HepG2 (cell line): ENCODE results near the gene RAB23. TPM values are rescaled to one million over a fixed set of nuclear protein-coding genes. Genes with fewer than 3 reads are reported as not detected.
A peak's percentile ranks its signal among the peaks of the same experiment; 100 is the strongest.

Source experiments
- AKNA ChIP-seq: sonication (generic); formaldehyde crosslinking; IDR thresholded peaks from 2 replicates; pipeline ENCODE4 v1.4.0; 2020; ENCODE audit warnings: missing genetic modification reagents, borderline replicate concordance
- DPF2 ChIP-seq: sonication (generic); formaldehyde crosslinking; IDR thresholded peaks from 2 replicates; pipeline ENCODE4 v1.4.0; 2020; ENCODE audit warnings: mild to moderate bottlenecking, low read depth, missing genetic modification reagents, borderline replicate concordance
- ESRRA ChIP-seq: sonication (generic); formaldehyde crosslinking; IDR thresholded peaks from 2 replicates; pipeline ENCODE4 v1.5.1; 2020; ENCODE audit warnings: mild to moderate bottlenecking, low read depth, missing genetic modification reagents
- IKZF1 ChIP-seq: fragments of 450-650 bp; IDR thresholded peaks from 2 replicates; pipeline ENCODE4 v1.7.1; 2016
- NFRKB ChIP-seq: fragments of 450-650 bp; IDR thresholded peaks from 2 replicates; pipeline ENCODE4 v1.6.1; 2017
- NR2F2 ChIP-seq: IDR thresholded peaks from 2 replicates; pipeline ENCODE4 v1.6.1; 2012; ENCODE audit warnings: low read depth, inconsistent platforms, borderline replicate concordance
- PLSCR1 ChIP-seq: sonication (generic); formaldehyde crosslinking; IDR thresholded peaks from 2 replicates; pipeline ENCODE4 v1.5.0; 2020; ENCODE audit warnings: missing genetic modification reagents, mild to moderate bottlenecking, borderline replicate concordance
- SALL1 ChIP-seq: sonication (generic); formaldehyde crosslinking; IDR thresholded peaks from 2 replicates; pipeline ENCODE4 v1.8.0; 2022; ENCODE audit warnings: mild to moderate bottlenecking, missing genetic modification reagents
- SCMH1 ChIP-seq: sonication (generic); formaldehyde crosslinking; IDR thresholded peaks from 2 replicates; pipeline ENCODE4 v1.9.0; 2021; ENCODE audit warnings: missing genetic modification reagents, mild to moderate bottlenecking, borderline replicate concordance
- SOX5 ChIP-seq: IDR thresholded peaks from 2 replicates; pipeline ENCODE4 v1.6.1; 2016; ENCODE audit warnings: borderline replicate concordance
- THYN1 ChIP-seq: sonication (generic); formaldehyde crosslinking; IDR thresholded peaks from 2 replicates; pipeline ENCODE4 v1.8.1; 2023; ENCODE audit warnings: low read depth, mild to moderate bottlenecking, moderate library complexity, missing genetic modification reagents, borderline replicate concordance
- ZBTB1 ChIP-seq: sonication (generic); formaldehyde crosslinking; IDR thresholded peaks from 2 replicates; pipeline ENCODE4 v1.4.0; 2020; ENCODE audit warnings: missing genetic modification reagents, borderline replicate concordance
- ZBTB8A ChIP-seq: sonication (generic); formaldehyde crosslinking; IDR thresholded peaks from 2 replicates; pipeline ENCODE4 v1.4.0; 2020; ENCODE audit warnings: mild to moderate bottlenecking, low read depth, missing genetic modification reagents, borderline replicate concordance
- ZFP41 ChIP-seq: sonication (generic); formaldehyde crosslinking; IDR thresholded peaks from 2 replicates; pipeline ENCODE4 v1.4.0; 2020; ENCODE audit warnings: mild to moderate bottlenecking, missing genetic modification reagents, borderline replicate concordance
- ZNF121 ChIP-seq: sonication (generic); formaldehyde crosslinking; IDR thresholded peaks from 2 replicates; pipeline ENCODE4 v1.5.0; 2020; ENCODE audit warnings: mild to moderate bottlenecking, missing genetic modification reagents
- ZNF232 ChIP-seq: sonication (generic); formaldehyde crosslinking; IDR thresholded peaks from 2 replicates; pipeline ENCODE4 v1.4.0; 2020; ENCODE audit warnings: missing genetic modification reagents, borderline replicate concordance
- ZNF44 ChIP-seq: sonication (generic); formaldehyde crosslinking; IDR thresholded peaks from 2 replicates; pipeline ENCODE4 v1.5.1; 2020; ENCODE audit warnings: mild to moderate bottlenecking, missing genetic modification reagents
- ZNF556 ChIP-seq: sonication (generic); formaldehyde crosslinking; IDR thresholded peaks from 2 replicates; pipeline ENCODE4 v1.4.0; 2020; ENCODE audit warnings: mild to moderate bottlenecking, missing genetic modification reagents, borderline replicate concordance
- ZNF619 ChIP-seq: sonication (generic); formaldehyde crosslinking; IDR thresholded peaks from 2 replicates; pipeline ENCODE4 v1.4.0; 2020; ENCODE audit warnings: mild to moderate bottlenecking, missing genetic modification reagents
- ZNF652 ChIP-seq: IDR thresholded peaks from 2 replicates; pipeline ENCODE4 v1.6.1; 2016; ENCODE audit warnings: low read depth, borderline replicate concordance
- polyA plus RNA-seq, 8 experiments: library from polyadenylated mRNA; depleted of rRNA in 3 of 8; stranded (reverse) in 7 of 8; unstranded in 1 of 8; fragments of >200 nt; fragmentation: Illumina TruSeq in 4 of 8; extraction: Trizol in 4 of 8; gene quantifications; 2 replicates each; pipeline versions ENCODE4 v1.2.1 to v1.2.3, GENCODE V29; 2011 to 2016; ENCODE audit warnings: low read depth in 4 of 8, missing spikeins in 1 of 8, mixed read lengths in 1 of 8; ENCODE audit not compliant: insufficient read depth in 1 of 8
- total RNA-seq, 5 experiments: library from RNA; depleted of rRNA; stranded (reverse); fragments of >200 nt; fragmentation: Illumina TruSeq; extraction: Trizol; gene quantifications; 2 replicates each; pipeline ENCODE4 v1.2.3, GENCODE V29; 2016; ENCODE audit warnings: low read depth in 1 of 5
- TF ChIP-seq, protein P1 (sequence below): sonication (generic); formaldehyde crosslinking; IDR thresholded peaks from 2 replicates; pipeline ENCODE4 v1.5.1; 2020; ENCODE audit warnings: missing genetic modification reagents, mild to moderate bottlenecking, borderline replicate concordance

The RAB23 gene
- total and polyA plus RNA-seq, 2 of the 13 experiments (the other 11 are each of a cell fraction or from before 2014, with no cell fraction given) = 5.5 to 16.4 TPM

DNA sequence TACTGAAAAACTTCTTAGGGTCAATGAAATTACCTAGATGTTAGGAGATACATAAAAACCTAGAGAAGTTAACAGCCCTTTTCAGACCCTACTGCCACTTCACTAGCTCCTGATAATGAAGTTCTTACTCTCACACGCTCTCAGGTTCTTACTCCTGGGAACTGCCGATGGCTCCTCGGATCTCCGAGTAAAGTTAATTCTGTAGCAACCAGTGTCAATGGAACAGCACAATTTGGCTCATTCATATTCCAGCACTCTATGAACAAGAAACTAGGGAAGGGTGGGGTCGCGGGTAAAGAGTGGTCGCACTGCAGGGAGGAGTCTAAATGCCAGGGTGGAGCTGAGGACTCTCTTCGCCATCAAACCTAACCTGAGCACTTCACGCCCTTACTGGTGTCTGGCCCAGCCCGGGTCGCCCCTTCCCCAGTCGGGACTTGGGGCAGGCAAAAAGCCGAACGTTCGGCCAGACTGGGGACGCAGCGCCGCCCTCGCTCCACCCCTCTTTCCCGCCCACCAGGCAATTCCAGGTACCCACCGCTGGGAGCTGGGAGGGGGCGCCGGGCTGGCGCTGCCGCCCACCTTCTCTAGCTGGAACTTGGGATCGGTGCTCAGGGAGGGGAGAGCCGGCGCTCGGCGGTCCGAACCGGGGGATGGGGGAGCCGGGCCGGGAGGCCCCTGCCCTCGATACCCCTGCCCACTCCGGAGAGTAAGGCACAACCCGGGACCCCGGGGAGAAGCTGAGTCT, 744 bp downstream of the RAB23 start (continued):
- no peak for TF ChIP-seq ZFP41
- no peak for TF ChIP-seq NFRKB
- TF ChIP-seq ZNF121 (CRISPR knock-in tag) = peak; percentile 13; the same call in 1 of the 2 replicates
- TF ChIP-seq ZNF619 (CRISPR knock-in tag) = no peak
- TF ChIP-seq SOX5 (CRISPR knock-in tag) = no peak
- no peak; the same call in 1 of the 2 replicates for TF ChIP-seq ZNF556 (CRISPR knock-in tag)
- no peak for TF ChIP-seq PLSCR1 (CRISPR knock-in tag)
- TF ChIP-seq NR2F2 = peak; percentile 4; the same call in 1 of the 2 replicates
- no peak; the same call in 1 of the 2 replicates for TF ChIP-seq THYN1
- TF ChIP-seq, protein P1, sequence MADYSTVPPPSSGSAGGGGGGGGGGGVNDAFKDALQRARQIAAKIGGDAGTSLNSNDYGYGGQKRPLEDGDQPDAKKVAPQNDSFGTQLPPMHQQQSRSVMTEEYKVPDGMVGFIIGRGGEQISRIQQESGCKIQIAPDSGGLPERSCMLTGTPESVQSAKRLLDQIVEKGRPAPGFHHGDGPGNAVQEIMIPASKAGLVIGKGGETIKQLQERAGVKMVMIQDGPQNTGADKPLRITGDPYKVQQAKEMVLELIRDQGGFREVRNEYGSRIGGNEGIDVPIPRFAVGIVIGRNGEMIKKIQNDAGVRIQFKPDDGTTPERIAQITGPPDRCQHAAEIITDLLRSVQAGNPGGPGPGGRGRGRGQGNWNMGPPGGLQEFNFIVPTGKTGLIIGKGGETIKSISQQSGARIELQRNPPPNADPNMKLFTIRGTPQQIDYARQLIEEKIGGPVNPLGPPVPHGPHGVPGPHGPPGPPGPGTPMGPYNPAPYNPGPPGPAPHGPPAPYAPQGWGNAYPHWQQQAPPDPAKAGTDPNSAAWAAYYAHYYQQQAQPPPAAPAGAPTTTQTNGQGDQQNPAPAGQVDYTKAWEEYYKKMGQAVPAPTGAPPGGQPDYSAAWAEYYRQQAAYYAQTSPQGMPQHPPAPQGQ = no peak; the same call in 1 of the 2 replicates
- TF ChIP-seq ZNF232 (CRISPR knock-in tag) = 0 out of 2 replicates have a peak, but pooled peaks have one; percentile 8
- TF ChIP-seq ZBTB8A (CRISPR knock-in tag) = no peak
- TF ChIP-seq ZNF652 (CRISPR knock-in tag) = no peak
- TF ChIP-seq AKNA (CRISPR knock-in tag) = no peak
- no peak for TF ChIP-seq DPF2 (CRISPR knock-in tag)
- no peak; the same call in 1 of the 2 replicates for TF ChIP-seq ESRRA (CRISPR knock-in tag)
- peak; percentile 45; the same call in 1 of the 2 replicates for TF ChIP-seq SALL1 (CRISPR knock-in tag)
- no peak for TF ChIP-seq SCMH1 (CRISPR knock-in tag)
- TF ChIP-seq ZNF44 = no peak
- no peak for TF ChIP-seq ZBTB1 (CRISPR knock-in tag)
- no peak for TF ChIP-seq IKZF1
